HG02678 (cell line): ENCODE results near the gene CNNM2.
"Not testable (repeated sequence)": the region's sequence is repeated elsewhere in the genome, so short reads cannot be mapped to it uniquely, and the experiment has no call there.

Experiments used
- ATAC-seq: cut with Tn5 transposase; IDR thresholded peaks from one replicate; pipeline ENCODE4 v1.9.1; 2021; ENCODE audit warnings: mild to moderate bottlenecking, moderate library complexity; ENCODE audit not compliant: unreplicated experiment

The CNNM2 gene

GRCh38 chr10:102923601-102924000, 5.5 kb downstream of the CNNM2 start:
- no peak for ATAC-seq

DNA sequence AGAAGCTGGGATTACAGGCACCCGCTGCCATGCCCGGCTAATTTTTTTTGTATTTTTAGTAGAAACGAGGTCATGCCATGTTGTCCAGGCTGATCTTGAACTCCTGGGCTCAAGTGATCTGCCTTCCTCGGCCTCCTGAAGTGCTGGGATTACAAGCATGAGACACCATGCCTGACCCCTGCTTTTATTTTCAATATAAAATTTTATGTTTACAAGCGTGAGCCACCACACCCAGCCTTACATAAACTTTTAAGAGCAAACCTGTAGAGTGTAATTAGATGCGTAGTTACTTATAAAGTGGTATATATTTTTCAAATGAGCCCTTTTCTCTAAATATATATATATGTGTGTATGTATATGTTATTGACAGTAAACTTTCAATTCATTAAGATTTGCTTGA, 8.7 kb downstream of the CNNM2 start:
- no peak for ATAC-seq

GRCh38 chr10:102927311-102928010, 9.4 kb downstream of the CNNM2 start:
- no peak for ATAC-seq

DNA sequence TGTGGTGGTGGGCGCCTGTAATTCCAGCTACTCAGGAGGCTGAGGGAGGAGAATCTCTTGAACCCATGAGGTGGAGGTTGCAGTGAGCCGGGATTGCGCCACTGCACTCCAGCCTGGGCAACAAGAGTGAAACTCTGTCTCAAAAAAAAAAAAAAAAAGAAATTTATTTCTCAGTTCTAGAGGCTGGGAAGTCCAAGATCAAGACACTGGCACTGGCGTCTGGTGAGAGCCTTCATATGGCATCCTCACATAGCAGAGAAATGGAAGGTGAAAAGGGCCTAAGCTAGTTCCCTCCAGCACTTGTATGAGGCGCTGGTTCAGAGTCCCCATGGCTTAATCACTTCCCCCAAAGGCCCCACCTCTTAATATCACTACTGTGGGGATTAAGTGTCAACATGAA, 10.3 kb downstream of the CNNM2 start:
- ATAC-seq, result not testable (repeated sequence)

DNA sequence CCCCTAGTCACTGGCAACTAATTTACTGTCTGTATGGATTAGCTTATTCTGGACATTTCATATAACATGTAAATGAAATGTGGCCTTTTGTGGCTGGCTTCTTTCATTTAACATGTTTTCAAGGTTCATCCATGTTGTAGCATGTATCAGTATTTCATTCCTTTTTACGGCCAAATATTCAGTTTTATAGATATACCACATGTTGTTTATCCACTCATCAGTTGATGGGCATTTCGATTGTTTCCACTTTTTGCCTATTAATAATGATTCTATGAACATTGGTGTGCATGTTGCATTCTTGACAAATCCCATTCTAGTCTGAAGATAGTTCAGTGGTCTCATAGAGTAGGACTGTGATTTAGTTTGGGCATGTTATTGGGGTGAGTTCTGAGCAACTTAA, 12.6 kb downstream of the CNNM2 start:
- ATAC-seq, result no peak

- no peak for ATAC-seq
Measured at GRCh38 chr10:102931643-102932042, 13.5 kb downstream of the CNNM2 start.

DNA sequence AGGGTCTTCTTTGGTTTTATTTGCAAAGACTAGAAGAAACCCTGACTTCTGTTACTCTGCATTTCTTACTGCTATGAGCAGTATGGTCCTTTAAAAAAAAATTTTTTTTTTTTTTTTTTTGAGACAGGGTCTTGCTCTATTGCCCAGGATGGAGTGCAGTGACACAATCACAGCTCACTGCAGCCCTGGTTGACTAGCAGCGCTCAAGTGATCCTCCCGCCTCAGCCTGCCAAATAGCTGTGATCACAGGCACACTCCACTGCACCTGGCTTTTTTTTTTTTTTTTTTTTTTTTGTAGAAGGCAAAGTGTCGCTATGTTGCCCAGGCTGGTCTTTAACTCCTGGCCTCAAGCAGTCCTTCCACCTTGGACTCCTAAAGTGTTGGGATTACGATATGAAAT, 17.4 kb downstream of the CNNM2 start:
- ATAC-seq, result no peak

- no peak for ATAC-seq
Measured at GRCh38 chr10:102935939-102936605, 18.0 kb downstream of the CNNM2 start.

GRCh38 chr10:102941401-102941800, 23.3 kb downstream of the CNNM2 start:
- ATAC-seq, result no peak

GRCh38 chr10:102945449-102945848, 27.4 kb downstream of the CNNM2 start:
- no peak for ATAC-seq

DNA sequence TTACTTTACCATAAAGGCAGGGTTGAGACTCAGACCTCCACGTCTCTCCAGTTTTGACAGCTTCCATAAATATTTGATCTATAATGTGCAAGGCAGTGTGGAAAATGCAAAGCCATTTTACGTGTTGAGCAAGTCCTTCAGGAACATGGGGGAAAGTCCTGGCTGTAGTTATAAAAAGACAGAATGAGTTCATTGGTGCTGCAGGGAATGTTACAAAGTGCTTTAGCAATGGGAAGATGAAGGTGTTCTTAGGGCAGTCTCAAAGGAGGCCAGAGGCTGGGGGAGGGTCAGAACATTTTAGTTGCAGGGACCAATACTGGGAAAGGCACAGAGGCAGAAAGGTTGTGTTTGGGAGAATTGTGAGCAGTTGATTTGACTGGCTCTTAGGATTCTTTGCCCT, 27.9 kb downstream of the CNNM2 start:
- no peak for ATAC-seq

DNA sequence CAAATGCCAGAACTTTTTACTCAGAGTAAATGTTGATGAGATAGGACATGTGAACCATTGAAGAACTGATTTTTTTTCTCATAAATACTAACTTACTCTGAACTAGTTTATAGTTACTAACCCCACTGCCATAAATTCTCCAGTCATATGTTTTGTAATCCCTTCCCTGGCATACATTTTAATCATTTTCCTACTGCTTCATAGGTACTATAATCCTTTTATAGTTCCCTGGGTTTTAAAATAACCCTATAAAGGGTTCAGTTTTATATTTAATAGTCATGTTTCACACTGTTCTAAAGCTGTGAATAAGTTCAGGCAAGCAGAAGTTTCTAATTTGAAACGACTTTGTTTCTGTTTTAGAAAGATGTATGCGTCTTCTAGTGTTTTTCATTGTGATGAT, 28.9 kb downstream of the CNNM2 start:
- no peak for ATAC-seq

- ATAC-seq, result no peak
Measured at GRCh38 chr10:102948176-102948575, 30.1 kb downstream of the CNNM2 start.

DNA sequence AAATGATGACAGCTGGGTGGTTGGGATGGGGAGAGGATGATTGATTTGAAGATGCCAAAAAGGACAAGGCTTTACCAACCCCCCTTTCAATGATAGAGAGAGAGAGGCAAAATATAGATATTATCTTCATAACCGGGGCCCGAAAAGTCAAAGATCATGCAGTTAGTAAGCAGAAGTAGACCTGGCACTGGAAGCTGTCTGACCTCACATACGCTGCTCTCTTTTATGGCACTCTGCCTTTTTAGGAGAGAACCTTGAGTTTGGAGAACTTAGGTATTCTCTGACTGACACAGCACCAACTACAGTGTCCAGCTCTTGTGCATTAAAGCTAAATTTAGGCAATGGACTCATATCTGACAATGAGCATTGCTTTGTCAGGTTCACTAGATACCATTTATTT, 30.7 kb downstream of the CNNM2 start:
- no peak for ATAC-seq

DNA sequence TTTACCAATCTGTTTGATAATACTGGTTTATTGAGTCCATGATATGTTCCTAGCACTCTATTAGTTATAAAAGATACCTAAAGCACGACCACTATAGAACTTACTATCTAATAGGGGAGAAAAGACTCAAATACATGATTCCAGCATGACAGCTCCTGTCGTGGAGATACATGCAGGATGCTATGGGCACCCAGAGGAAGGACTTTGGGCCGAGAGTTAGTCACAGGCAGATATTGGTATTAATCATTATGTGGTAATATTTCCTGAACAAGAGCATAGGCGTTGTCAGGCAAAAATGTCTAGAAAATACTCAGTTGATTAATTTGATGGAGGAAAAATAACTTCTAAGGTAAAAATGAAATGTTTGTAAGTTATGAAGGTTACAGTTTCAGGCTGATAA, 31.8 kb downstream of the CNNM2 start:
- ATAC-seq, result no peak

DNA sequence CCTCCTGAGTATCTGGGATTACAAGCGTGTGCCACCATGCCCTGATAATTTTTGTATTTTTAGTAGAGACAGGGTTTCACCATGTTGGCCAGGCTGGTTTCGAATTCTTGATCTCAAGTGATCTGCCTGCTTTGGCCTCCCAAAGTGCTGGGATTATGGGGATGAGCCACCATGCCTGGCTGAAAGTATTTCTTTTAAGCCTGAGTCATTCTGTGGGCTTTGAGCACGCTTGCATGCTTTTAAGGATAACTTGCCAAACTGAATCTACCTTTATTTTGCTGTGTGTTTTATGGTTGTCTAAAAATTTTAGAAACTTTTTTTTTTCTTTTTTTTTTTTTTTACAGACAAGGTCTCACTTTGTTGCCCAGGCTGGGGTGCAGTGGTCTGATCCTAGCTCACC, 33.2 kb downstream of the CNNM2 start:
- ATAC-seq, result no peak

DNA sequence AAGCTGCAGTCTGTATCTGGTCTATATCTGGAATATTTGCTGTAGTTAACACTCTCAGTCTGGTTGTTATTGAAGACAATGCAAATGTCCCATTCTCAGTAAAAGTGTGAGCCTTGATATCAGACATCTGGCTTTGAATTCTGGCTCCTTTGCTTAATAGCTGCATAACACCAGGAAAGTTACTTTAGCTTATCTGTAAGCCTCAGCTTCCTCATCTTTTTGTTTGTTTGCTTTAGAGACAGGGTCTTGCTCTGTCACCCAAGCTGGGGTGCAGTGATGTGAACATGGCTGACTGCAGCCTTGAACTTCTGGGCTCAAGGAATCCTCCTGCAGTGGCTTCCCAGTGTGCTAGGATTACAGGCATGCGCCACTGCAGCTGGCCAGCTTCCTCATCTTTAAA, 41.3 kb downstream of the CNNM2 start:
- ATAC-seq, result no peak

DNA sequence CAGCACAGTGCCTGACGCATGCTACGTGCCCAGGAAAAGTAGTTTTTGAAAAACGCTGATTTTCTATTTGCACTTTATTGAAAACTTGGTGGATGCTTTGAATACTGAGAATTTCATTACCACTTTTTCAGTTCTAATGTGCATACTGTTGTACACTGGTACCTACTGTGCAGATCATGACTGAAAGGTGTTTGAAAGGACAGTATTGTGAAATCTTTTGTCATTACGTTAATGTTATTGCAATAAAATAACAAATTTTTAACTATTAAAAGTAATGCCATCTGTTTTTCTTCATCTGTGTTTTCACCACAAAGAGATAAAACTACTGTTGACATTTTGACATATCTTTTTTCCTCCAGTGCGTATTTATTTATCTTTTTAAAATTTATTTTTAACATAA, 42.1 kb downstream of the CNNM2 start:
- no peak for ATAC-seq

DNA sequence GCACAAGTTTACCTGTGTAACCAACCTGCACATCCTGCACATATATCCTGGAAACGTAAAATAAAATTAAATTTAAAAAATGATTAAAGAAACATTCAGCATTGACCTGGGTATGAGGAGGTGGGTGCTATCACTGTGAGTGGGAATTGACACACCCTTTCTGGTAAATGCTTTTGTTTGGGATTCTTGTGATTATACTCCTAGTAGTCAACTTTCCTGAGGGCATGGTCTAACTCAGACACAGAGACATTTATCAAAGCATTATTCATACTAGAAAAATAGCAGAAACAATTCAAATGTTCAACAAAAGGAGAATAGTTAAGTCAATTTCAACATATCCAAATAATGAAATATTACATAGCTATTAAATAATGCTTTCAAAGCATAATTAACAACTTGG, 44.2 kb downstream of the CNNM2 start:
- no peak for ATAC-seq

- ATAC-seq, result no peak
Measured at GRCh38 chr10:102962951-102963755, 45.1 kb downstream of the CNNM2 start.

DNA sequence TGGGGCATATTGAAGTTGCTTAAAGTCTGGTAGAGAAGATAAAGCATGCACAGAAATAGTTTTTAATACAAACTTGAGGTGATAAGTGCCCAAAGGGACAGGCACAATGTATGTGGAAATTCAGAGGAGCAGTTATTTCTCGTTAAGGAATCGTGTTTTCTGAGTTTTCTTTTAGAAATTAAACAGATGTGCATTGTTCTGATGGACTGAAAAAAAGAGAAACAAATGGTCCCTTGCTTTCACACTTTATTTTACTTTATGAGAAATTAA, 45.6 kb downstream of the CNNM2 start:
- ATAC-seq, result no peak

DNA sequence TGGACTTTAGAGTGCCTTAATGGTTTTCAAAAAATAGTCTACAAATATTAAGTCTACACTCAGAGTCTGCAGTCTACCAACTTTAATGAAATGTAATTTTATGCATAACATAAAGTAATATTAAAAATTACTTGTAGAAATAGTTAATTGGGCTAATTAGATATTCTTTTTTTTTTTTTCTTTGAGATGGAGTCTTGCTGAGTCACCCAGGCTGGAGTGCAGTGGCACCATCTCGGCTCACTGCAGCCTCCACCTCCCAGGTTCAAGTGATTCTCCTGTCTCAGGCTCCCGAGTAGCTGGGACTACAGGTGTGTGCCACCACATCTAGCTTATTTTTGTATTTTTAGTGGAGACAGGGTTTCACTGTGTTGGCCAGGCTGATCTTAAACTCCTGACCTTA, 46.0 kb downstream of the CNNM2 start:
- ATAC-seq, result not testable (repeated sequence)
